ENCODE measurements around the gene TSPY4.
"Not testable (repeated sequence)": the region's sequence is repeated elsewhere in the genome, so short reads cannot be mapped to it uniquely, and the experiment has no call there.

TSPY4 gene, protein sequence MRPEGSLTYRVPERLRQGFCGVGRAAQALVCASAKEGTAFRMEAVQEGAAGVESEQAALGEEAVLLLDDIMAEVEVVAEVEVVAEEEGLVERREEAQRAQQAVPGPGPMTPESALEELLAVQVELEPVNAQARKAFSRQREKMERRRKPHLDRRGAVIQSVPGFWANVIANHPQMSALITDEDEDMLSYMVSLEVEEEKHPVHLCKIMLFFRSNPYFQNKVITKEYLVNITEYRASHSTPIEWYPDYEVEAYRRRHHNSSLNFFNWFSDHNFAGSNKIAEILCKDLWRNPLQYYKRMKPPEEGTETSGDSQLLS

DNA sequence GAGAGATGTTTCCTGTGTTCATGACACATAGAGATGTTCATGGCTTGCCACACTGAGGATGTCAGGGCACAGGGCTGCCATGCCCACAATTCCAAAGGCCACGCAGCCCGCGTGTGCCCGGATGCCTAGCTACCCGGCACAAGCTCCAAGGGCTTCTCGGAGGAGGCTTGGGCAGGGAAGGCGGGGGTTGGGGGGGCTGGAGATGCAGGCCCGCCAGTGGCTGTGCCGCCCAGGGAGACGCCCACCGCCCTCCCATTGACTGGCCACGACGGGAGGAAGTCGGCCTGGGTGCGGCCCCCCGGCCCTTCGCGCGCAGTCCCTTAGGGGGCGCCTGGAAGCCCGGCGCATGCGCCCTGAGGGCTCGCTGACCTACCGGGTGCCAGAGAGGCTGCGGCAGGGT lies at the start of gene TSPY4:
TSS of gene TSPY4 (plus strand) at position 301 of the 400 bp plus-strand sequence. CDS start at position 347, 46 bp downstream.
- not testable (repeated sequence) for DNase-seq (ENCODE audit: low read depth)

DNA sequence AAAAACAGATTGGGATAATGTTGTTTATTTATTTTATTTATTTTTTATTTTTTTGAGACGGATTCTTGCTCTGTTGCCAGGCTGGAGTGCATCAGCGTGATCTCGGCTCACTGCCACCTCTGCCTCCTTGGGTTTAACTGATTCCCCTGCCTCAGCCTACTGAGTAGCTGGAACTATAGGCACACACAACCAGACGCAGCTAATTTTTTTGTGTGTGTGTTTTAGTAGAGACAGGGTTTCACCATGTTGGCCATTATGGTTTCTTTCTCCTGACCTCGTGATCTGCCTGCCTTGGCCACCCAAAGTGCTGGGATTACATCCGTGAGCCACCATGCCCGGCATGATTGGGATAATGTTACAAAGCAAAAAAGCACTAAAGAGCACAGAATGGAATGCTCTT lies 16.3 kb upstream of the TSPY4 start:
- no peak for DNase-seq (ENCODE audit: low read depth)

DNA sequence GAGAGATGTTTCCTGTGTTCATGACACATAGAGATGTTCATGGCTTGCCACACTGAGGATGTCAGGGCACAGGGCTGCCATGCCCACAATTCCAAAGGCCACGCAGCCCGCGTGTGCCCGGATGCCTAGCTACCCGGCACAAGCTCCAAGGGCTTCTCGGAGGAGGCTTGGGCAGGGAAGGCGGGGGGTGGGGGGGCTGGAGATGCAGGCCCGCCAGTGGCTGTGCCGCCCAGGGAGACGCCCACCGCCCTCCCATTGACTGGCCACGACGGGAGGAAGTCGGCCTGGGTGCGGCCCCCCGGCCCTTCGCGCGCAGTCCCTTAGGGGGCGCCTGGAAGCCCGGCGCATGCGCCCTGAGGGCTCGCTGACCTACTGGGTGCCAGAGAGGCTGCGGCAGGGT lies 20.2 kb downstream of the TSPY4 start, which contains the start of gene TSPY8:
TSS of gene TSPY8 (plus strand) at position 301 of the 400 bp plus-strand sequence. CDS start at position 347, 46 bp downstream.
- DNase-seq (ENCODE audit: low read depth): not testable (repeated sequence)

All from activated T-cell treated with anti-CD3 and anti-CD28 coated beads for 48 hours (primary cell).